Measurements from ENCODE around the gene CYP2J2.

GRCh38 chr1:59917026-59917784 is 9.4 kb downstream of the CYP2J2 start:
- TF ChIP-seq, protein P1, sequence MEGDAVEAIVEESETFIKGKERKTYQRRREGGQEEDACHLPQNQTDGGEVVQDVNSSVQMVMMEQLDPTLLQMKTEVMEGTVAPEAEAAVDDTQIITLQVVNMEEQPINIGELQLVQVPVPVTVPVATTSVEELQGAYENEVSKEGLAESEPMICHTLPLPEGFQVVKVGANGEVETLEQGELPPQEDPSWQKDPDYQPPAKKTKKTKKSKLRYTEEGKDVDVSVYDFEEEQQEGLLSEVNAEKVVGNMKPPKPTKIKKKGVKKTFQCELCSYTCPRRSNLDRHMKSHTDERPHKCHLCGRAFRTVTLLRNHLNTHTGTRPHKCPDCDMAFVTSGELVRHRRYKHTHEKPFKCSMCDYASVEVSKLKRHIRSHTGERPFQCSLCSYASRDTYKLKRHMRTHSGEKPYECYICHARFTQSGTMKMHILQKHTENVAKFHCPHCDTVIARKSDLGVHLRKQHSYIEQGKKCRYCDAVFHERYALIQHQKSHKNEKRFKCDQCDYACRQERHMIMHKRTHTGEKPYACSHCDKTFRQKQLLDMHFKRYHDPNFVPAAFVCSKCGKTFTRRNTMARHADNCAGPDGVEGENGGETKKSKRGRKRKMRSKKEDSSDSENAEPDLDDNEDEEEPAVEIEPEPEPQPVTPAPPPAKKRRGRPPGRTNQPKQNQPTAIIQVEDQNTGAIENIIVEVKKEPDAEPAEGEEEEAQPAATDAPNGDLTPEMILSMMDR (IDR thresholded peaks at IDR 0.05; ENCODE audit: low read length) = no peak
- TF ChIP-seq EZH2 (IDR thresholded peaks at IDR 0.05; ENCODE audit: borderline replicate concordance, low read length) = no peak

Data from OCI-LY1 (cell line).